Thymus (tissue), 11 donors: ENCODE data around the gene BTBD18. TPM values are rescaled to one million over a fixed set of nuclear protein-coding genes. Genes with fewer than 3 reads are reported as not detected.

Experiments used
- DNase-seq, 9 donors: peaks; one replicate each; pipeline ENCODE4 v3.0.0-alpha.2; 2013; ENCODE audit warnings: low spot score in 9 of 9, low read depth in 6 of 9, missing footprints in 1 of 9
- H3K27ac ChIP-seq, 2 donors: one replicate each; pipeline ENCODE4 v1.5.1; 2013; ENCODE audit warnings: control low read depth in 1 of 2, low read depth in 1 of 2, low read length in 1 of 2, mild to moderate bottlenecking in 1 of 2, moderate library complexity in 1 of 2
- H3K27me3 ChIP-seq, 2 donors: one replicate each; pipeline ENCODE4 v1.5.1; 2013; ENCODE audit warnings: low read length in 1 of 2; ENCODE audit not compliant: control insufficient read depth in 2 of 2, insufficient read depth in 1 of 2
- H3K36me3 ChIP-seq, 2 donors: one replicate each; pipeline ENCODE4 v1.5.1; 2013; ENCODE audit warnings: low read length in 1 of 2, mild to moderate bottlenecking in 1 of 2, moderate library complexity in 1 of 2; ENCODE audit not compliant: control insufficient read depth in 2 of 2, insufficient read depth in 2 of 2
- H3K4me1 ChIP-seq, 2 donors: one replicate each; pipeline ENCODE4 v1.5.1; 2013; ENCODE audit warnings: low read length in 2 of 2; ENCODE audit not compliant: control insufficient read depth in 2 of 2, insufficient read depth in 2 of 2
- H3K4me3 ChIP-seq, 2 donors: one replicate each; pipeline ENCODE4 v1.5.1; 2013; ENCODE audit warnings: low read length in 2 of 2, control low read depth in 1 of 2, mild to moderate bottlenecking in 1 of 2
- H3K9me3 ChIP-seq, 2 donors: one replicate each; pipeline ENCODE4 v1.5.1; 2013; ENCODE audit warnings: low read length in 1 of 2, mild to moderate bottlenecking in 1 of 2; ENCODE audit not compliant: control insufficient read depth in 2 of 2, insufficient read depth in 1 of 2
- WGBS: extraction: QIAGEN DNeasy Blood & Tissue Kit; methylation state at CpG from one replicate; pipeline ENCODE4 v1.1.7; 2013; 5-methylcytosine and 5-hydroxymethylcytosine counted together
- polyA plus RNA-seq: library from polyadenylated mRNA; stranded (reverse); fragments of 200-250 nt; gene quantifications from one replicate; pipeline ENCODE4 v1.2.3, GENCODE V29; 2013
- total RNA-seq: library from RNA; stranded (reverse); fragments of 120-200 nt; gene quantifications from one replicate; pipeline ENCODE4 v1.2.4, GENCODE V29; 2013
- donor health status: healthy.

BTBD18 gene
- total and polyA plus RNA-seq, 2 donors = under 0.01 to 0.02 TPM

- H3K27ac ChIP-seq = no peak overlapping the region
- no peak overlapping the region for H3K4me3 ChIP-seq
- H3K27me3 ChIP-seq = no peaks in the 10 kb centered on the region
- WGBS = 96% methylated on average over 4 of the region's 4 CpGs
- no peak for DNase-seq
- peaks cover 59 to 64% of the 10 kb centered on the region in 2 donors for H3K36me3 ChIP-seq
- H3K4me1 ChIP-seq = no peaks in the 10 kb centered on the region
- no peaks in the 10 kb centered on the region for H3K9me3 ChIP-seq
Measured at GRCh38 chr11:57703341-57703740, 48.3 kb downstream of the BTBD18 start.

- Histone ChIP-seq H3K27me3 (no peaks in the 10 kb centered on the region), H3K4me3 (no peak overlapping the region), H3K36me3 (peaks cover 77 to 85% of the 10 kb centered on the region in 2 donors), H3K9me3 (no peaks in the 10 kb centered on the region), H3K4me1 (no peaks in the 10 kb centered on the region), H3K27ac (no peak overlapping the region)
- DNase-seq = no peak
- 93% methylated on average over 3 of the region's 3 CpGs for WGBS
Measured at GRCh38 chr11:57700425-57700824, 51.2 kb downstream of the BTBD18 start.

GRCh38 chr11:57699813-57700212 is 51.8 kb downstream of the BTBD18 start:
- Histone ChIP-seq H3K9me3 (no peaks in the 10 kb centered on the region), H3K4me1 (no peaks in the 10 kb centered on the region), H3K27ac (no peak overlapping the region), H3K4me3 (no peak overlapping the region), H3K36me3 (peaks cover 77 to 89% of the 10 kb centered on the region in 2 donors), H3K27me3 (no peaks in the 10 kb centered on the region)
- no peak for DNase-seq
- 98% methylated on average over 10 of the region's 10 CpGs for WGBS

GRCh38 chr11:57698843-57699365 is 52.7 kb downstream of the BTBD18 start:
- H3K27me3 ChIP-seq = no peaks in the 10 kb centered on the region
- no peak for DNase-seq
- no peaks in the 10 kb centered on the region for H3K9me3 ChIP-seq
- no peak overlapping the region for H3K27ac ChIP-seq
- WGBS = 97% methylated on average over 18 of the region's 18 CpGs
- no peaks in the 10 kb centered on the region for H3K4me1 ChIP-seq
- peaks cover 76 to 92% of the 10 kb centered on the region in 2 donors for H3K36me3 ChIP-seq
- no peak overlapping the region for H3K4me3 ChIP-seq

Other genes starting within 250 kb of the BTBD18 start
- gene SLC43A1, start 236.1 kb downstream of the BTBD18 start, total RNA-seq = 2.3 TPM
- gene SLC43A1, start 236.1 kb downstream of the BTBD18 start, polyA plus RNA-seq = 5.1 TPM
- 46.3 TPM for gene TIMM10, start 221.1 kb downstream of the BTBD18 start, total RNA-seq
- 49.3 TPM for gene TIMM10, start 221.1 kb downstream of the BTBD18 start, polyA plus RNA-seq
- 0.05 TPM for gene SMTNL1, start 214.2 kb downstream of the BTBD18 start, total RNA-seq
- 0.05 TPM for gene SMTNL1, start 214.2 kb downstream of the BTBD18 start, polyA plus RNA-seq
- 119 TPM for gene UBE2L6, start 184.1 kb downstream of the BTBD18 start, total RNA-seq
- gene UBE2L6, start 184.1 kb downstream of the BTBD18 start, polyA plus RNA-seq = 98.7 TPM
- gene SERPING1, start 154.1 kb downstream of the BTBD18 start, total RNA-seq = 9.8 TPM
- 164 TPM for gene SERPING1, start 154.1 kb downstream of the BTBD18 start, polyA plus RNA-seq
- 0.94 TPM for gene YPEL4, start 101.9 kb downstream of the BTBD18 start, total RNA-seq
- gene YPEL4, start 101.9 kb downstream of the BTBD18 start, polyA plus RNA-seq = 5.9 TPM
- gene CLP1, start 94.1 kb downstream of the BTBD18 start, total RNA-seq = 22.0 TPM
- 13.6 TPM for gene CLP1, start 94.1 kb downstream of the BTBD18 start, polyA plus RNA-seq
- 17.4 TPM for gene ZDHHC5, start 83.7 kb downstream of the BTBD18 start, total RNA-seq
- 21.0 TPM for gene ZDHHC5, start 83.7 kb downstream of the BTBD18 start, polyA plus RNA-seq
- 19.4 TPM for gene MED19, start 39.6 kb downstream of the BTBD18 start, total RNA-seq
- gene MED19, start 39.6 kb downstream of the BTBD18 start, polyA plus RNA-seq = 13.3 TPM
- gene TMX2, start 39.2 kb downstream of the BTBD18 start, total RNA-seq = 60.2 TPM
- 61.4 TPM for gene TMX2, start 39.2 kb downstream of the BTBD18 start, polyA plus RNA-seq
- 206 TPM for gene SELENOH, start 10.3 kb downstream of the BTBD18 start, total RNA-seq
- 198 TPM for gene SELENOH, start 10.3 kb downstream of the BTBD18 start, polyA plus RNA-seq
- gene CTNND1, start 10.0 kb upstream of the BTBD18 start, total RNA-seq = 38.6 TPM
- gene CTNND1, start 10.0 kb upstream of the BTBD18 start, polyA plus RNA-seq = 34.9 TPM